B cell (primary cell): Measurements from ENCODE around the gene SCFD2. TPM values are rescaled to one million over a fixed set of nuclear protein-coding genes. Genes with fewer than 3 reads are reported as not detected.
"Not testable (repeated sequence)": the region's sequence is repeated elsewhere in the genome, so short reads cannot be mapped to it uniquely, and the experiment has no call there.

Source experiments
- ATAC-seq: fragments of 200-7000 bp; cut with Tn5 transposase; one replicate; pipeline ENCODE4 v1.10.0; 2021; ENCODE audit warnings: low read depth, mild to moderate bottlenecking, moderate number of reproducible peaks, moderate library complexity
- CTCF ChIA-PET: fragments of 350-600 bp; sonication (Branson Sonifier 250); formaldehyde crosslinking; loops from one replicate; lab custom pipeline; 2021; ENCODE audit warnings: antibody characterized with exemption, inconsistent platforms; lab: Charles Lee
- POLR2A ChIA-PET: fragments of 350-600 bp; sonication (Branson Sonifier 250); formaldehyde crosslinking; loops from one replicate; lab custom pipeline; 2021; ENCODE audit warnings: antibody characterized with exemption; lab: Charles Lee
- DNase-seq: peaks from one replicate; pipeline ENCODE4 v3.0.0; 2013
- H2AFZ ChIP-seq: 2 replicates; pipeline ENCODE4 v1.6.1; 2012; ENCODE audit warnings: mild to moderate bottlenecking, low read depth, low read length; ENCODE audit not compliant: insufficient read depth, poor library complexity, severe bottlenecking
- H3K27ac ChIP-seq, 2 donors: 1 replicate in 1 of 2; 2 replicates in 1 of 2; pipeline ENCODE4 v1.5.1; 2012 to 2013; ENCODE audit warnings: low read length in 2 of 2, mild to moderate bottlenecking in 2 of 2, moderate library complexity in 1 of 2
- H3K27me3 ChIP-seq, 4 experiments: fragments of 200-600 bp in 1 of 4; sonication (generic) in 1 of 4; replicated peaks in 1 of 4; 1 replicate in 2 of 4; 2 replicates in 2 of 4; pipeline versions ENCODE4 v1.6.1 to v1.7.0; 2013 to 2016; ENCODE audit warnings: low read length in 3 of 4, mild to moderate bottlenecking in 2 of 4, mixed read lengths in 1 of 4, moderate library complexity in 1 of 4; ENCODE audit not compliant: insufficient read depth in 4 of 4, control insufficient read depth in 3 of 4; ENCODE audit errors: control extremely low read depth in 1 of 4
- H3K36me3 ChIP-seq, 2 experiments: replicated peaks in 1 of 2; 1 replicate in 1 of 2; 2 replicates in 1 of 2; pipeline versions ENCODE4 v1.6.1 to v1.7.1; 2013; ENCODE audit warnings: low read length in 1 of 2; ENCODE audit not compliant: insufficient read depth in 2 of 2, control insufficient read depth in 1 of 2; ENCODE audit errors: control extremely low read depth in 1 of 2, extremely low read depth in 1 of 2
- H3K4me1 ChIP-seq, 2 donors: fragments of 200-600 bp in 1 of 2; sonication (generic) in 1 of 2; 1 replicate in 1 of 2; 2 replicates in 1 of 2; pipeline versions ENCODE4 v1.5.1 to v1.6.1; 2013 to 2017; ENCODE audit warnings: low read length in 2 of 2; ENCODE audit not compliant: control insufficient read depth in 2 of 2, insufficient read depth in 2 of 2
- H3K4me2 ChIP-seq: replicated peaks from 2 replicates; pipeline ENCODE3; 2012; ENCODE audit warnings: mild to moderate bottlenecking, low read depth, low read length; ENCODE audit not compliant: poor library complexity, severe bottlenecking
- H3K4me3 ChIP-seq, 5 experiments: fragments of 200-600 bp in 1 of 5; sonication (generic) in 1 of 5; 1 replicate in 3 of 5; 2 replicates in 2 of 5; pipeline versions ENCODE4 v1.5.1 to v1.7.0; 2011 to 2016; ENCODE audit warnings: low read length in 4 of 5, mild to moderate bottlenecking in 4 of 5, low read depth in 2 of 5, control low read depth in 1 of 5, moderate library complexity in 1 of 5; ENCODE audit not compliant: insufficient read depth in 1 of 5; ENCODE audit errors: control extremely low read depth in 1 of 5, extremely low read depth in 1 of 5
- H3K79me2 ChIP-seq: fragments of 200-600 bp; sonication (generic); one replicate; pipeline ENCODE4 v1.6.0; 2016; ENCODE audit warnings: low read length; ENCODE audit not compliant: control insufficient read depth, insufficient read depth
- H3K9ac ChIP-seq: fragments of 200-600 bp; sonication (generic); 2 replicates; pipeline ENCODE4 v1.6.1; 2017; ENCODE audit warnings: mild to moderate bottlenecking, low read length, moderate library complexity
- H3K9me3 ChIP-seq, 3 donors: one replicate each; pipeline versions ENCODE4 v1.6.1 to v1.7.1; 2013; ENCODE audit warnings: low read length in 2 of 3; ENCODE audit not compliant: control insufficient read depth in 2 of 3, insufficient read depth in 1 of 3; ENCODE audit errors: control extremely low read depth in 1 of 3
- H4K20me1 ChIP-seq: 2 replicates; pipeline ENCODE4 v1.6.0; 2012; ENCODE audit warnings: mild to moderate bottlenecking, low read length; ENCODE audit not compliant: insufficient read depth, control insufficient read depth, poor library complexity, severe bottlenecking
- H3K27ac Mint-ChIP-seq: one replicate; pipeline ENCODE4 v1.8.0; 2021; ENCODE audit warnings: mixed read lengths
- H3K27me3 Mint-ChIP-seq: one replicate; pipeline ENCODE4 v1.8.0; 2021; ENCODE audit warnings: mixed read lengths
- H3K4me1 Mint-ChIP-seq: one replicate; pipeline ENCODE4 v1.8.0; 2021; ENCODE audit warnings: mixed read lengths
- H3K4me3 Mint-ChIP-seq: one replicate; pipeline ENCODE4 v1.8.0; 2021; ENCODE audit warnings: mixed read lengths
- H3K9me3 Mint-ChIP-seq: one replicate; pipeline ENCODE4 v1.8.0; 2022; ENCODE audit warnings: mixed read lengths; ENCODE audit not compliant: insufficient read depth
- CTCF ChIP-seq: fragments of 200-600 bp; IDR thresholded peaks from one replicate; pipeline ENCODE4 v1.8.0; 2022; ENCODE audit warnings: antibody characterized with exemption, mild to moderate bottlenecking
- EZH2 ChIP-seq: IDR thresholded peaks from 2 replicates; pipeline ENCODE4 v1.6.1; 2012; ENCODE audit warnings: borderline replicate concordance, low read depth, mild to moderate bottlenecking, moderate library complexity, low read length; ENCODE audit not compliant: insufficient read depth, poor library complexity, severe bottlenecking
- WGBS: methylation state at CpG from one replicate; pipeline ENCODE4 v1.1.5; 2013; ENCODE audit warnings: missing lambda C conversion rate; ENCODE audit not compliant: insufficient coverage; 5-methylcytosine and 5-hydroxymethylcytosine counted together
- intact Hi-C: fragments of 100-400 bp; cut with micrococcal nuclease; formaldehyde crosslinking; loops from one replicate; pipeline ENCODE4 v1.10.0; 2022
- polyA plus RNA-seq: library from polyadenylated mRNA; depleted of rRNA; stranded (reverse); fragments of >200 nt; gene quantifications from 2 replicates; pipeline ENCODE4 v1.2.3, GENCODE V29; 2012
- total RNA-seq, 2 donors: library from RNA; stranded (reverse); fragments of 120-200 nt in 1 of 2; gene quantifications; 1 replicate in 1 of 2; 2 replicates in 1 of 2; pipeline versions ENCODE4 v1.2.3 to v1.2.4, GENCODE V29; 2013 to 2022

SCFD2 gene
- total and polyA plus RNA-seq, 2 donors (not counting 1 experiment from before 2014, with no cell fraction given), result 12.8 to 20.4 TPM

- DNase-seq (no peak), ATAC-seq (no peak)
- Histone ChIP-seq H3K27ac (no peak overlapping the region), H2AFZ (no peak overlapping the region), H3K79me2 (peaks cover 25% of the 10 kb centered on the region), H3K4me3 (no peak overlapping the region), H3K4me2 (no peak overlapping the region), H3K9ac (no peak overlapping the region), H3K27me3 (no peaks in the 10 kb centered on the region), H4K20me1 (no peaks in the 10 kb centered on the region), H3K4me1 (no peaks in the 10 kb centered on the region), H3K9me3 (peaks cover 0 to 8% (median 2%) of the 10 kb centered on the region in 3 donors), H3K36me3 (no peaks in the 10 kb centered on the region)
- no peak overlapping the region for H3K27ac Mint-ChIP-seq
- peaks cover 2% of the 10 kb centered on the region for H3K9me3 Mint-ChIP-seq
- no peak overlapping the region for H3K4me3 Mint-ChIP-seq
- no peaks in the 10 kb centered on the region for H3K27me3 Mint-ChIP-seq
- TF ChIP-seq EZH2, result no peak
- no peak for TF ChIP-seq CTCF
- POLR2A ChIA-PET, result no interaction called here
- WGBS, result 93% methylated on average over 3 of the region's 5 CpGs
- intact Hi-C loops, result no loop called here
- peaks cover 9% of the 10 kb centered on the region for H3K4me1 Mint-ChIP-seq
- CTCF ChIA-PET, result no interaction called here
These were observed 125.3 kb downstream of the SCFD2 start for GRCh38 chr4:53240573-53240972.

- no CpG with 5 or more reads among the region's 29 CpGs for WGBS
- DNase-seq, H3K27me3 Mint-ChIP-seq, H3K9me3 Mint-ChIP-seq, H3K4me2 ChIP-seq, H3K27ac ChIP-seq, H3K4me3 Mint-ChIP-seq, CTCF ChIA-PET, H3K9ac ChIP-seq, POLR2A ChIA-PET, H3K9me3 ChIP-seq, intact Hi-C loops, H3K4me3 ChIP-seq, ATAC-seq, H3K36me3 ChIP-seq, H3K27me3 ChIP-seq, H2AFZ ChIP-seq, H3K27ac Mint-ChIP-seq, H4K20me1 ChIP-seq: not testable (repeated sequence)
- peaks cover 10% of the 10 kb centered on the region for H3K79me2 ChIP-seq
- peaks cover 8 to 12% of the 10 kb centered on the region in 2 donors for H3K4me1 ChIP-seq
- peaks cover 25% of the 10 kb centered on the region for H3K4me1 Mint-ChIP-seq
These were observed 127.5 kb downstream of the SCFD2 start for GRCh38 chr4:53238352-53238751.

- no CpG with 5 or more reads among the region's 26 CpGs for WGBS
- DNase-seq, H3K36me3 ChIP-seq, H3K27me3 Mint-ChIP-seq, H4K20me1 ChIP-seq, POLR2A ChIA-PET, H3K4me3 Mint-ChIP-seq, CTCF ChIA-PET, H3K27ac Mint-ChIP-seq, H3K27ac ChIP-seq, intact Hi-C loops, ATAC-seq, H3K9ac ChIP-seq, H3K4me3 ChIP-seq, H3K4me2 ChIP-seq, H2AFZ ChIP-seq, H3K9me3 ChIP-seq, H3K9me3 Mint-ChIP-seq, H3K27me3 ChIP-seq: not testable (repeated sequence)
- peaks cover 27% of the 10 kb centered on the region for H3K4me1 Mint-ChIP-seq
- Histone ChIP-seq H3K4me1 (peaks cover 13 to 17% of the 10 kb centered on the region in 2 donors), H3K79me2 (peaks cover 10% of the 10 kb centered on the region)
These were observed 128.1 kb downstream of the SCFD2 start for GRCh38 chr4:53237811-53238210.
